ENCODE measurements around the gene SIGLECL1.
"Not testable (repeated sequence)": the region's sequence is repeated elsewhere in the genome, so short reads cannot be mapped to it uniquely, and the experiment has no call there.

SIGLECL1 gene

GRCh38 chr19:51204321-51204720 is 46.6 kb upstream of the SIGLECL1 start:
- H4K20me1 ChIP-seq (ENCODE audit: insufficient read depth, low read length, poor library complexity, severe bottlenecking), result no peaks in the 10 kb centered on the region
- no peaks in the 10 kb centered on the region for H3K4me1 ChIP-seq (ENCODE audit: insufficient read depth, low read length, poor library complexity, severe bottlenecking)
- no peaks in the 10 kb centered on the region for H3K79me2 ChIP-seq (ENCODE audit: insufficient read depth, low read length)
- no peaks in the 10 kb centered on the region for H3K36me3 ChIP-seq (ENCODE audit: insufficient read depth, low read length)
- no peaks in the 10 kb centered on the region for H3K9me3 ChIP-seq (ENCODE audit: insufficient read depth, low read depth, low read length)
- TF ChIP-seq EZH2phosphoT487 (IDR thresholded peaks at IDR 0.05; ENCODE audit: borderline replicate concordance), result no peak
- TF ChIP-seq CTCF (conservative IDR thresholded peaks at IDR 0.05; ENCODE audit: low read length), result no peak
- no peaks in the 10 kb centered on the region for H3K27me3 ChIP-seq (ENCODE audit: insufficient read depth, low read length, poor library complexity, severe bottlenecking)
- H3F3A ChIP-seq (ENCODE audit: low read depth), result no peaks in the 10 kb centered on the region
- H2AFZ ChIP-seq (ENCODE audit: low read length), result no peak overlapping the region
- no peaks in the 10 kb centered on the region for H3K9me2 ChIP-seq (replicated peaks; ENCODE audit: low read depth, low read length)
- no peak overlapping the region for H3K4me3 ChIP-seq (ENCODE audit: low read length, poor library complexity, severe bottlenecking)
- no peak overlapping the region for H3K9ac ChIP-seq (ENCODE audit: low read depth, low read length, poor library complexity, severe bottlenecking)
- no peak overlapping the region for H3K4me2 ChIP-seq (ENCODE audit: low read depth, low read length, poor library complexity, severe bottlenecking)

GRCh38 chr19:51207747-51208146 is 43.1 kb upstream of the SIGLECL1 start:
- Histone ChIP-seq H3K27me3 (ENCODE audit: insufficient read depth, low read length, poor library complexity, severe bottlenecking) (no peaks in the 10 kb centered on the region), H3K9me2 (replicated peaks; ENCODE audit: low read depth, low read length) (no peaks in the 10 kb centered on the region), H3K79me2 (ENCODE audit: insufficient read depth, low read length) (no peaks in the 10 kb centered on the region), H3K9ac (ENCODE audit: low read depth, low read length, poor library complexity, severe bottlenecking) (no peak overlapping the region), H2AFZ (ENCODE audit: low read length) (no peak overlapping the region), H3K4me1 (ENCODE audit: insufficient read depth, low read length, poor library complexity, severe bottlenecking) (no peaks in the 10 kb centered on the region), H4K20me1 (ENCODE audit: insufficient read depth, low read length, poor library complexity, severe bottlenecking) (no peaks in the 10 kb centered on the region), H3F3A (ENCODE audit: low read depth) (no peaks in the 10 kb centered on the region), H3K9me3 (ENCODE audit: insufficient read depth, low read depth, low read length) (no peaks in the 10 kb centered on the region), H3K4me2 (ENCODE audit: low read depth, low read length, poor library complexity, severe bottlenecking) (no peak overlapping the region), H3K4me3 (ENCODE audit: low read length, poor library complexity, severe bottlenecking) (no peak overlapping the region), H3K36me3 (ENCODE audit: insufficient read depth, low read length) (no peaks in the 10 kb centered on the region)
- no peak for TF ChIP-seq CTCF (conservative IDR thresholded peaks at IDR 0.05; ENCODE audit: low read length)
- no peak for TF ChIP-seq EZH2phosphoT487 (IDR thresholded peaks at IDR 0.05; ENCODE audit: borderline replicate concordance)

GRCh38 chr19:51210191-51210784 is 40.6 kb upstream of the SIGLECL1 start:
- H3K36me3 ChIP-seq (ENCODE audit: insufficient read depth, low read length), result no peaks in the 10 kb centered on the region
- peaks cover 2% of the 10 kb centered on the region; the same call in 1 of the 2 replicates for H3K9me3 ChIP-seq (ENCODE audit: insufficient read depth, low read depth, low read length)
- no peak overlapping the region for H2AFZ ChIP-seq (ENCODE audit: low read length)
- H3K79me2 ChIP-seq (ENCODE audit: insufficient read depth, low read length), result no peaks in the 10 kb centered on the region
- H4K20me1 ChIP-seq (ENCODE audit: insufficient read depth, low read length, poor library complexity, severe bottlenecking), result no peaks in the 10 kb centered on the region
- no peaks in the 10 kb centered on the region for H3F3A ChIP-seq (ENCODE audit: low read depth)
- TF ChIP-seq EZH2phosphoT487 (IDR thresholded peaks at IDR 0.05; ENCODE audit: borderline replicate concordance), result no peak
- no peak for TF ChIP-seq CTCF (conservative IDR thresholded peaks at IDR 0.05; ENCODE audit: low read length)
- no peak overlapping the region for H3K4me2 ChIP-seq (ENCODE audit: low read depth, low read length, poor library complexity, severe bottlenecking)
- H3K4me3 ChIP-seq (ENCODE audit: low read length, poor library complexity, severe bottlenecking), result no peak overlapping the region
- no peak overlapping the region for H3K9ac ChIP-seq (ENCODE audit: low read depth, low read length, poor library complexity, severe bottlenecking)
- H3K9me2 ChIP-seq (replicated peaks; ENCODE audit: low read depth, low read length), result no peaks in the 10 kb centered on the region
- no peaks in the 10 kb centered on the region for H3K4me1 ChIP-seq (ENCODE audit: insufficient read depth, low read length, poor library complexity, severe bottlenecking)
- no peaks in the 10 kb centered on the region for H3K27me3 ChIP-seq (ENCODE audit: insufficient read depth, low read length, poor library complexity, severe bottlenecking)

GRCh38 chr19:51210874-51211361 is 40.0 kb upstream of the SIGLECL1 start:
- H3K4me3 ChIP-seq (ENCODE audit: low read length, poor library complexity, severe bottlenecking); H3K36me3 ChIP-seq (ENCODE audit: insufficient read depth, low read length); H2AFZ ChIP-seq (ENCODE audit: low read length); H3K4me2 ChIP-seq (ENCODE audit: low read depth, low read length, poor library complexity, severe bottlenecking); H3K79me2 ChIP-seq (ENCODE audit: insufficient read depth, low read length); H4K20me1 ChIP-seq (ENCODE audit: insufficient read depth, low read length, poor library complexity, severe bottlenecking); H3K9me2 ChIP-seq (replicated peaks; ENCODE audit: low read depth, low read length); H3F3A ChIP-seq (ENCODE audit: low read depth); H3K9ac ChIP-seq (ENCODE audit: low read depth, low read length, poor library complexity, severe bottlenecking); H3K27me3 ChIP-seq (ENCODE audit: insufficient read depth, low read length, poor library complexity, severe bottlenecking); H3K9me3 ChIP-seq (ENCODE audit: insufficient read depth, low read depth, low read length); H3K4me1 ChIP-seq (ENCODE audit: insufficient read depth, low read length, poor library complexity, severe bottlenecking): not testable (repeated sequence)

Data from Loucy (cell line).